ENCODE data around the gene MICB. TPM values are rescaled to one million over a fixed set of nuclear protein-coding genes. Genes with fewer than 3 reads are reported as not detected.
A peak's percentile ranks its signal among the peaks of the same experiment; 100 is the strongest.
"Not testable (repeated sequence)": the region's sequence is repeated elsewhere in the genome, so short reads cannot be mapped to it uniquely, and the experiment has no call there.

Gene MICB
- total RNA-seq: 1 to 10 TPM; 5.6 to 6.7 TPM

GRCh38 chr6:31497531-31498476 lies at the start of gene MICB:
Gene MICB (plus strand): TSS chr6:31498145. CDS start chr6:31498194, 49 bp downstream.
- no peaks in the 10 kb centered on the region for H3K27me3 ChIP-seq
- H3K27ac ChIP-seq: peak within 1 kb of the TSS; percentile 62
- intact Hi-C loops (cut with DNase I): loop anchor here (10.0 kb wide), 1 partner anchor 47 kb away; the partner anchor contains the start of genes ATP6V1G2, DDX39B and NFKBIL1

GRCh38 chr6:31450751-31451150 lies 47.2 kb upstream of the MICB start:
- Histone ChIP-seq H3K36me3 (no peaks in the 10 kb centered on the region), H3K27ac (no peak overlapping the region), H3K9ac (ENCODE audit: low read depth in 2 of 2, low read length in 2 of 2) (no peak overlapping the region), H3K9me3 (no peaks in the 10 kb centered on the region), H3K4me1 (no peaks in the 10 kb centered on the region), H3K27me3 (no peaks in the 10 kb centered on the region), H3K4me3 (no peak overlapping the region)
- no peak for DNase-seq
- intact Hi-C loops (cut with DNase I): no loop called here
- no peak for TF ChIP-seq CTCF (IDR thresholded peaks at IDR 0.05)

More at GRCh38 chr6:31497531-31498476, at the start of gene MICB:
- no peaks in the 10 kb centered on the region for H3K9me3 ChIP-seq
- H3K9ac ChIP-seq (ENCODE audit: low read depth in 2 of 2, low read length in 2 of 2): peak within 1 kb of the TSS; percentile 47 to 68
- no peak for TF ChIP-seq CTCF (IDR thresholded peaks at IDR 0.05)
- peak within 1 kb of the TSS; percentile 68 for H3K4me3 ChIP-seq
- DNase-seq: peak; percentile 91
- H3K36me3 ChIP-seq: no peaks in the 10 kb centered on the region
- H3K4me1 ChIP-seq: no peaks in the 10 kb centered on the region

DNA sequence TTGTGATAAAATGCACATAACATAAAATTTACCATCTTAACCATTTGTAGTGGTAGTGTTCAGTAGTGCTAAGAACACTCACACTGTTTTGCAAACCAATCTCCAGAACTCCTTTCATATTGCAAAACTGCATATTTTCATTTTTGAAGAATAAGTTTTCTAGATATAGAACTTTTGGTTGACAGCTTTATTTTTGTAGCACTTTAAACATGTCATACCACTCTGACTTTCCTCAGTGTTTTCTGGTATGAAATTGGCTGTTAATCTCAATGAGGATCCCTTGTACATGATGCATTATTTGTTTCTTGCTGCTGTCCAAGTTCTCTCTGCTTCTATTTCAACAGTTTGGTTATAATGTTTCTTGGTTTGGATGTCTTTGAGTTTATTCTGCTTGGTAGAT lies 45.1 kb upstream of the MICB start:
- no peak for DNase-seq
- H3K4me1 ChIP-seq: no peaks in the 10 kb centered on the region
- TF ChIP-seq CTCF (IDR thresholded peaks at IDR 0.05): no peak
- H3K27me3 ChIP-seq: no peaks in the 10 kb centered on the region
- no peak overlapping the region for H3K27ac ChIP-seq
- intact Hi-C loops (cut with DNase I): no loop called here
- H3K4me3 ChIP-seq: no peak overlapping the region
- H3K36me3 ChIP-seq: no peaks in the 10 kb centered on the region
- H3K9ac ChIP-seq (ENCODE audit: low read depth in 2 of 2, low read length in 2 of 2): no peak overlapping the region
- H3K9me3 ChIP-seq: no peaks in the 10 kb centered on the region

DNA sequence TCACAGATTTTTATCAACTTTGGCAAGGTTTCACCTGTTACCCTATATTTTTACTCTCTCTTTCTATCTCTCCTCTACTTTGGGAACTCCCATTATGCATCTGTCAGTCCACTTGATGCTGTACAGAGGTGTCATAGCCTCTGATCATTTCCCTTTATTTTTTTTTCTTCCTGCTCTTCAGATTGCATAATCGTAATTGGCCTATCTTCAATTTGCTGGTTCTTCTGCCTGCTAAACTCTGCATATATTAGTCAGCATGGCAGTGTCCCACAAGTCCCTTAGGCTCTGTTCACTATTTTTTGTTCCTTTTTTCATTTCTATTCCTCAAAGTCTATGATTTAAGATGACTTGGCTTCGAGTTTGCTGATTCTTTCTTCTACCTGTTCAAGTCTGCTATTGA lies 44.7 kb upstream of the MICB start:
- Histone ChIP-seq H3K9ac (ENCODE audit: low read depth in 2 of 2, low read length in 2 of 2) (no peak overlapping the region), H3K36me3 (no peaks in the 10 kb centered on the region), H3K27ac (no peak overlapping the region), H3K4me3 (no peak overlapping the region), H3K4me1 (no peaks in the 10 kb centered on the region), H3K9me3 (no peaks in the 10 kb centered on the region), H3K27me3 (no peaks in the 10 kb centered on the region)
- no peak for TF ChIP-seq CTCF (IDR thresholded peaks at IDR 0.05)
- intact Hi-C loops (cut with DNase I): no loop called here
- DNase-seq: no peak

DNA sequence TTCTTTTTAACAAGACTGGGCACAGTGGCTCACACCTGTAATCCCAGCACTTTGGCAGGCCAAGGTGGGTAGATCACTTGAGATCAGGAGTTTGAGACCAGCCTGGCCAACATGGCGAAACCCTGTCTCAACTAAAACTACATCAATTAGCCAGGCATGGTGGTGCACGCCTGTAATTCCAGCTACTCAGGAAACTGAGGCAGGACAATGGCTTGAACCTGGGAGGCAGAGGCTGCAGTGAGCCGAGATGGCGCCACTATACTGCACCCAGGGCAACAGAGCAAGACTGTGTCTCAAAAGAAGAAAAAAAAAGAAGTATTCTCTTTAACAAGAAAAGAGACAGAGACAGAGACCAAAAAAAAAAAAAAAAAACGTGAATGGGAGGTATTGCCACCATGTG lies 38.1 kb upstream of the MICB start:
- H3K4me1 ChIP-seq; H3K27ac ChIP-seq; H3K9me3 ChIP-seq; DNase-seq; H3K4me3 ChIP-seq; intact Hi-C loops (cut with DNase I); H3K27me3 ChIP-seq; H3K9ac ChIP-seq (ENCODE audit: low read depth in 2 of 2, low read length in 2 of 2); H3K36me3 ChIP-seq: not testable (repeated sequence)
